HG03095 (cell line): ENCODE data around the gene ORC5.
A peak's percentile ranks its signal among the peaks of the same experiment; 100 is the strongest.
"Not testable (repeated sequence)": the region's sequence is repeated elsewhere in the genome, so short reads cannot be mapped to it uniquely, and the experiment has no call there.

Experiments used
- ATAC-seq: cut with Tn5 transposase; IDR thresholded peaks from one replicate; pipeline ENCODE4 v1.9.1; 2021; ENCODE audit warnings: moderate library complexity; ENCODE audit not compliant: unreplicated experiment

Gene ORC5

DNA sequence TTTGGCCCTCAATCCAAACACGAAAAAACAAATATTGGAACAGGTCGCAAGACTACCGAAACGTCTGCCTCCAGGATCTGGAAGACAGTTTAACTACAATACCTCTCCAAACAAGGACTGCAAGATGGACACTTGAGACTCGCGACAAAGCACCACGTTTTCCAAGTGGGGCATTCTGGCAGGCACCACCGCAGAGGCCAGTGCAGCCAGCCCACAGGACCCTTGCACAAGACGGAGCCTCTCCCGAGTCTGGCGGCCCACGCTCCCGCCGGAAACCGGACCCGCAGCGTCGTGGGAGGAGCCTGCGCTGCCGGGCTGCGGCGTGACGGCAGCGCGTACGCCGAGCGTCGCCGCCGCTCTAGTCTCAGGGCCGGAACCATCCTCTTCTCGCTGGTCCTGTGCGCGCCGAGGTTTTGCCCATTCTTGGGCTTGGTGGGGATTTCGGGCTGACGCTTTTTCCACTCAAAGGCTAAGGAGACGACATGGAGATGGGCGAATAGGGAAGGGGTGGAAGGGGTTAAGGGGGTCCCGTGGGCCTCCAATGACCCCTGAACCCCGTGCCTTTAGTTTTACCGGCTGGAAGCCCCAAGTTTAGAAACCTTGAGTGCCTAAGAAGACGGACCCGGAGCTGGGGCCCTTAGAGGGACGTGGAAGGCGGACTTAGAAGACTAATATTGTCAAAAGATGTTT is at the start of gene ORC5:
ORC5 (minus strand) TSS at position 283 of the 690 bp plus-strand sequence; CDS start at position 174, 109 bp downstream.
- ATAC-seq, result peak; percentile 100

DNA sequence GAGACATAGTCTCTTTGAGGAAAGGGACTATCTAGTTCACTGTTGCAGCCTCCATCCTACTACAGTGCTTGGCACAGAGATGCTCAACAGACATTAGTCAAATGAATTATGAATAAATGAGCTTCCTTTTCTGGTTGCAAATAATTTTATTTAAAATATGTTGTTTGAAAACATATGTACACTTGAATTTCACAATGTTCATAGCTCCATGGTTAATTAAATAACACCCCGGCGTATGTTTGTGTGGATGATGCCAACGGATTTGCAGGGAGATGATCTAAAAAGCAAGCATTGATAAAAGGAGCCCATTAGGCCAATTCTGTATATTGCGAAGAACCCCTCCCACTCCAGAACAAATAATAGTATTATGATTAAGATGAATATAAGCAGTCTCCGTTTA is 47.8 kb upstream of the ORC5 start:
- no peak for ATAC-seq

DNA sequence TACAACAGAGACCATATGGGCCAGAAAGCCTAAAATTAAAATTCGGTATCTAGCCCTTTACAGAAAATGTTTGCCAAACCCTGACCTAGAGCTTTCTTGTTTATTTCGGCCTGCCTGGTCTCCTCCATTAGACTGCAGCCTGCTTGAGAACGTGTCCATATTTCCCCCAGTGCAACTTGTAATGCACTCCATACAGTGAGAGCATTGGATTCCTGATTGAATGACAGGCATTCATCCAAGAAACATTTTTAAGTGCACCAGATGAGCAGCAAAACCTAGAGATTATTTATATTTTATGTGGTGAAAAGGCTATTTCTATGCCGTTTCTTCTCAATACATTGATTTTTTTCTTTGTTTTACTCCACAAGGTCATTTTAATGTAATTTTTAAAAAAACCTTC is 47.4 kb upstream of the ORC5 start:
- ATAC-seq, result no peak

DNA sequence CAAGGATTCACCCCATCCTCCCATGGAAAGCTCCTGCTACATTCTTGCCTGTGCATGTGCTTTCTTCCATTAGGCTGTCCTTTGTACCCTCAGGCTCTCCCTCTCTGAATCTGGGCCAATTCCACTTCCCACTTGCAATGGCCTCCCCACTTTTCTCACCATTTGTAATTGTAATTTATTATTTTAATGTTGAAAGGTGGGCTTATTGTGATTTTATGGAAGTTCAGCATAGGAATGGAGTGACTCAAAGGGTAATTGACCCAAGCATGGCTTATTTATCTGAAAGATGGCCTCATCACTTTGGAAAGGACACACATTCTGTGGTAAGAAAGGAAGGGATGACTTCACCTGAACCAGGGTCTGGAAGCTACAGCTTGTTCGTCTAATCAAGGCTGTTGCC is 46.9 kb upstream of the ORC5 start:
- no peak for ATAC-seq

DNA sequence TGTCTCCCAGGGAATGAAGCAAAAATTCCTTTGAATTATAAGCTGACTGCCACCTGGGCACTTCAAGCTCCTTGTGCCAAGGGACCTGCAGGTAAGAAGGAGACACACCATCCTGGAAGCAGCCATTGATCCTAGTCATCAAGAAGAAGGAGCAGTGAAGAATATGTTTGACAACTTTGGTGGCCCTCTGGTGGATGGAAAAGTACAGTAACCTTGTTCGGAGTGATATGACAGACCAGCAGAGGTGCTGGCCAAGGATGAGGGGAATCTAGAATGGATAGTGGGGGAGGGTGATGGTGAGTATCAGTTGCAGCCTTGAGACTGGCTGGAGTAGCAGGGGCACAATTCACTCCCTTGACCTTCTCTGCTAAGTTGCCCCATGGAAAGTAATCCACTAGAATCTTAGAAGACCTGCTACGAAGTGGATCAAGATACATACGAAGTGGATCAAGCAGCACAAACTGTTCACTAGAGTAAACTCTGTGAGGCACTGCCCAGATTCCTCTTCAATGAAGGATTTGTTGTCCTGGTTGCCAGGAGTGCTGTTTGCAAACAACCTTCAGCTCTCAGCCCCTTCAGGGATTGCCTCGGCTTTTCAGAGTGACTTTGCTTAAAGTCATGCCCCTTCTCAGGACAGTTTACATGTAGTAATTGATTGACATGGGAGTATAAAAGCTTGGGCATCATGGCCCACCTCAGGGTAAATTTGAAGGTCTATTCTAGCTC is 44.8 kb upstream of the ORC5 start:
- ATAC-seq, result no peak

DNA sequence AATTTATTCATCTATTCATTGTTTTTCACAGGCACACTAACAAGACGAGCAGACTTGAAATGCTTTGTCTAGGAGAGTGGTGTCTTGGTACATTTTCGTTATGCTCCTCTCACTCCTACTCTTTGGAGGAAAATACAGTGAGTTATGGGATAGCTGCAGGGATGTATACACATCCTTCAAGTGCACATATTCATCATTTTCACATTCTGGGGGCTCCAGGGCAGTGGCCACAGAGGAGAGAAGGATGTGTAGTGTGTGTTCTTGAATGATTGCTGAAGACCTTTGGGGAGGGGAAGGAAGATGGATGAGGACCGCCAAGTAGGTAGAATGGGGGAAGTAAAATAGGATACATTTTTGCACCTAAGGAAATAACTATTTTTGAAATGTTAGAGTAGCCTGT is 34.8 kb upstream of the ORC5 start:
- ATAC-seq, result no peak

DNA sequence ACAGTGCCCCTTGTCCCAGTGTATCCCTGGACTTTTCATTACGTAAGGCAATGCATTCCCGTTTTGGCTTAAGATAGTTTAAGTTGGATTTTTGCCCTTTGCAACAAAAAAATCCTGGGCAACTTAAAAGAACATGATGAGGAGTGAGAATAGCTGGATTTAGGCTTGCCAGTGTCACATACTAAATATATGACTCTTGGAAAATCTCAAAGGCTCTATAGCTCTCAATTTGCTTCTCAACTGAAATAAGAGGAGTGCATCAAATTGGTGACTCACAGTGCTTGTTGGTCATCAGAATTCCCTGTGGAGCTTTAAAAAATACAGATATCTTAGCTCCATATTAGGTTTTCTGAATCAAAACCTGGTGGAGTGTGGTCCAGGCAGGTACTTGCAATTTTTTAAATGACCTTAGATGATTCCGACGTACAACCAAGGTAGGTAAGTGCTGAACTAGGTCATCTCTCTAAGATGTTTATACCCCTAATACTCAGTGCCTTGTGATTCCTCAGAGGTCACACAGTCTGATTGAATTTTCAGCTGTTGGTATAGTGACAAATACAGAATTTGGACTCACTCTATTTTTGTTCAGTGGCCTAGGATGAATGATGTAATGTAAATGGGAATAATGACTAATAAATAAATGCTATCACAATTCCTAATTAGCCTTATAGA is 33.9 kb upstream of the ORC5 start:
- no peak for ATAC-seq

DNA sequence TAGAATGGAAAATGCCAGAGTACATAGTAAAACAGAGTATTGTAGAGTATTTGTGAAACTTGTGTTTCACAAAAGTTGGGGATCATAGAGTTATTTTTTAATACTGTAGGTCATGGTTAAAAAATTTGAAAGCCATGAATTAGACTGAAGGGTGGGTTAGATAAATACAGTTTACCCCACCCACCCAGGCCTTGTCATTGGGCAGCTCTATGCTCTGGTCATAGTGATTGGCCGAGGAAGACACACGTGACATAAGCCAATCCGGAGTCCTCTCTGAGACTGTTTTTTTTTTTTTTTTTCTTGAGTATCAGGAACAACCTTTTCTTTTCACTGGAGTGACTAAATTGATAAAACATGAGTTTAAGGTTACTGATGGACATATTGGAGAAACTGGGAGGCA is 33.3 kb upstream of the ORC5 start:
- ATAC-seq, result no peak

DNA sequence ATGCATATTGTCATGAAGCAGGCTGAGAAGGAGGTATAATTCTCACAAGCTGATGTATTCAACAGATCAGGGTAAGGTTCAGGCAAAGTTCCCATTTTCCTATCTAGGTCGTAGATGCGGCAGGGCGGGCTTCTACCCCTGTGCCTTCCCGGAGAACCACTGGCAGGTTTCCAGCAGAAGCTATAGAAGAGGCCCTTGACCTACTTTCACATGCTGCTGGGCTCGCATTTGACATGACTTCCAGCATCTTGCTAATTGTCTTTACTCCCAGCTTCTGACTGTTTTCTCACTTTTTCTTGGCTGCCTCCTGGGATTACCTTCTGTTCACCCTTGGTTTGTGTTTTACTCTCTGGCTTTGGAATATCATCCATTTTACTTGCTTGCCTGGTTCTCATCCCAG is 32.6 kb upstream of the ORC5 start:
- ATAC-seq, result no peak

DNA sequence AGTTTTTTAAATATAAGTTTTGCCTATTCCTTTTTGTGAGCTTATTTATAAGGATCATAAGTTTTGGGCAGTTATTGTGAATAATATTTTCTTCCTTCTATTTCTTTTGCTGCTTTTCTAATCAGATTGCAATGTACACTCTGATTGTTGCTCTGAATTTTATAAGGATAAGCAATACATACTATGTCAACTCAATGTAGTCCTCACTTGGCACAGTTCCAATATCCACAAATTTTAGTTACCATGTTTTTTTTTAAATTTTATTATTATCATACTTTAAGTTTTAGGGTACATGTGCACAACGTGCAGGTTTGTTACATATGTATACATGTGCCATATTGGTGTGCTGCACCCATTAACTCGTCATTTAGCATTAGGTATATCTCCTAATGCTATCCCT is 27.2 kb upstream of the ORC5 start:
- ATAC-seq, result not testable (repeated sequence)

DNA sequence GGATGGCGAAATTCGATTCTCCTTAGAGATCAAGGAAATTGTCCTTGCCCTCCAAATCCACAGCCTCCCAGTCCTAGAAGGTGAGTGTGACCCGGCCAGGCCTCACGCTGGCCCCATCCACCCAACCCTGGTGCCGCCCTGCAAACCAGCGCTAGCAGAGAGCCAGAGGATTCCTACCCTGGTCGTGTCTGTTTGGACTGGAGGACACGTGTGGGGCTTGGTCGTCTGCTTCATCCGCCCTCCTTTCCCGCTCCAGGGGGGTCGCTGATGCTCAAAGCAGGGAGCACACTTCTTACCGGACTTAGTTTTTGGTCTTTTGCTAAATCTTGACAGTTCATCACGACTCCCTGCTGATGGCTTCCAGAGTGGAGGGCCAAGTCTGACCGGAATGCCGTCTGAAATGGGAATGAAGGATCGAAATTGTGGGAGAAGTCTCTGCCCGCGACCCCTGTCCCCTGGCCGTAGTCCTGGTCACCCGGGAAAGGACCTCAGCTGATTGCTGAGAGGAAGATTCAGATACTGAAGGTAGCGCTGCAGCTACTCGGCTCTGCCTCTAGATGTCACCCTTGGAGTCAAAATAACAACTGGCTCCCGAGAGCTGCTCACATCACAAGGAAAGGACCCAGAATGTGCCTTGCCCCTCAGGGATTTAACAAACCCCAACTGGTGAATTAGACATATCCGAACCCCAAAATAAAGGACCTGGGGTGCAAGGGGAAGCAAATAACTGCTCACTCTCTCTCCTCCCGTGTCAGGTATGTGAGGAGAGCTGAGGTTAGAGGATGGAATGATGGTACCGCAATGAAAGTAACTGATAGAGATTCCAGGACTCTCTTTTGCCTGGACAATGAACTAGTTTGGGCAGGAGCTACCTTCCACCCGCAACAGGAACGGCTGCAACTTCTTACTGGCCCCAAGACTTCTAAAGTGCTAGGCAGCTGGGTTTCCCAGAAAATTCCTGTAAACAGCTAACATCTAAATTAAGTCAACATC is 23.5 kb upstream of the ORC5 start:
- peak; percentile 93 for ATAC-seq

DNA sequence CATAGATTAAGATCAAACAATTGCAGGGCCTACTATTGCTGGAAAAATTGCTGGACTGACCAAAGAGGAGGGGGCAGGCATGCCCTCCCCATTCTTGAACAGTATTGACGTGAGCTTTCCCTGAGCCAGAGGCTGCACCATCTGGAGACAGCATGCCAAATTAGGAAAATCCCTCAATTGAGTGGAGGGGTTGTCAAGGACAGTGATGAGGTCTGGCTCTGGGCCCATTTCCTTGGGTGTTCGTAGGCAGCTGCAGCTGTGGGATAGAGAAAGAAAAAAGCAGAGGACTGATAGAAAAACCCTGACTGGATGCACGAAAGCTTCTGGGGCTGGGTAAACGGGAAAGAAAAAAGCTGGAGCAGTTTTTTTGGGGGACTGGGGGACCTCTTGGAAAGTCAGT is 22.8 kb upstream of the ORC5 start:
- no peak for ATAC-seq

DNA sequence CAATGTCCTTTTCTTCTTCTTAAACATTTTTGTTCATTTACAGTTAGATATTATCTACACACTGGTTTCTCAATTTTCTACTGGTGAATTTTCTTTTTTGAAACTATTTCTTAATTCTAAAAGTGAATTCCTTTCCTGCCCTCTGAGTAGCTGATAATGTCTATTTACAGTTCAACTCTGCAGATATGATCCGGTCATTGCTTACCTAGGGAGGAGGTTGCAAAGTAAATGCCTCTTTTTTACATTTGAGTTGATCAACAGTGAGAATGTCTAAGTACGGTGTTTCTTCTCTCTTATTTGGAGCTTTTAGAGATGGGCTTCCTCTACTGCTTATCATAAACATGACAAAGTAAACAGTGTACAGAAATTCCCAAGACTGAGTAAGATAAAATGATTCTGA is 20.6 kb upstream of the ORC5 start:
- ATAC-seq, result no peak

DNA sequence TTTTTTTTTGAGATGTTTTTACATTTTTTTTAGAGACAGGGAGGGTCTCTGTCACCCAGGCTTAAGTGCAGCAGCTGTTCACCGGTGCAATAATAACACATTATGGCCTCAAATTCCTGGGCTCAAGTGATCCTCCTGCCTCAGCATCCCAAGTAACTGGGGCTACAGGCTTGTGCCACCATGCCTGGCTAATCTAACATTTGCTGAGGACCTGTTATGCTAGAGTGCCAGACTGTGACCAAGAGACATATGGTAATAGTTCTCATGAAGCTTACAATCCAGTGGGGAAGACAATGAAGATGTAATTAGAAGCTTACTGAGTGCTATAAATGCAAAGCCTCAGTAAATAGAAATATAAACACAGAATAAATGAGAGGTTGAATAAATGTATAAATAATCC is 17.6 kb upstream of the ORC5 start:
- ATAC-seq, result no peak

DNA sequence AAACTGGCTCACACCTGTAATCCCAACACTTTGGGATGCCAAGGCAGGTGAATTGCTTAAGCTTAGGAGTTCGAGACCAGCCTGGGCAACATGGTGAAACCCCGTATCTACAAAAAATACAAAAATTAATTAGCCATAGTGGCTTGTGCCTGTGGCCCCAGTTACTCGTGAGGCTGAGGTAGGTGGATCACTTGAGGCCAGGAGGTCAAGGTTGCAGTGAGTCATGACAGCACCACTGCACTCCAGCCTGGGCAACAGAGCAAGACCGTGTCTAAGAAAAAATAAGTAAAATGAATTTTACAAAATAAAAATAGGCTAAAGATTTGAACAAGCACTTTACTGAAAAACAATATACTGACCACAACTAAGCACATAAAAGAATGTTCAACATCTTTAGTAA is 9.8 kb upstream of the ORC5 start:
- no peak for ATAC-seq

DNA sequence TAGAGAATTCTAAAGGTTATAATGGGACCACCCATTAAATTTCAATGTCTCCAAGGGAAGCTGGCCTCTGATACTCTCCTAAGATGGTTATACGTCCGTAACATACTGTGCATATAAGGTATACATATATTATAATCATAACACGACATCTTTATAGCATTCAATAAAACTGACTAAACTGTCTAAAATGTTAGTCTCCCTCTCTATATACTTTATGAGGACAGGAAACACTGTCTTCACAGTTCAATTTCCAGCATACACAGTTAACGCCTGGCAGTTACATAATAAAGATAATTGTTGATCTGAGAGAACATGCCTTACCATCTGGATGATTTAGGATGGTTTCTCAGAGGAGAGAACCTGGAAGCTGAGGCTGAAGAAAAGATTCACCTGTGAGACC is 1.2 kb upstream of the ORC5 start:
- ATAC-seq, result no peak

DNA sequence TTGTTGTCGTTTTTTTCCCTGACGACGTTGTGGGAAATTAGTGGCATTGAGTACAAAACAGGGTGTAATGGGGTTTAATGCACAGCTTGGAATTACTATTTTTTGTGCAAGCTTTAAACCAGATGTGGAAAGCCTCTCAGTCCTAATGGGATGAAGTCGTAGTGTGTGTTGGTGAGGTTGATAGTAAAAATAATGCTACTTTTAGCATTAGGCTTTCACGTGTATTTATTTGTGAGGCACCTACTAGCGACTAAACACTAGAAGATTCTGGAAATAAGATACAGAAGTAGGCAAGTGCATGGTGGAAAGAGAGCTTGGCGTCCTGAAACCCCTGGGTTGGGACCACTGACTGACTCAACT is 588 bp upstream of the ORC5 start:
- ATAC-seq, result no peak

DNA sequence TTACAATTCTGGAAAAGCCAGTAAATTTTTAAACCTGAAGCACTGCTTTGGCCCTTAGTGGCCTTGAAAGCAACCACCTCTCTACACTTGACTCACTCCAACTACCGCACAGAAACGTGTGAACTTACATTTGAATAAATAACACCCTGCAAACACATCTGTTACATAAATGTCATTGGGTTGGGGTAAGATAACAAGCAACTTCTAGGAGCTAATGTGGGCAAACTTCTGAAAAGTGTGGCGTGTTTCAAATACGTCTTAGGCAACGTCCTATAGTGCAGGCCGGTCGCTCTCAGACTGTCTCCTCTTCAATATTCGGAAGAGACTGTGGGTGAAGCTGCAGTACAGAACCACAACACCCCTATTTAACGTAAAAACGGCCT is 474 bp downstream of the ORC5 start:
- ATAC-seq, result peak; percentile 25

DNA sequence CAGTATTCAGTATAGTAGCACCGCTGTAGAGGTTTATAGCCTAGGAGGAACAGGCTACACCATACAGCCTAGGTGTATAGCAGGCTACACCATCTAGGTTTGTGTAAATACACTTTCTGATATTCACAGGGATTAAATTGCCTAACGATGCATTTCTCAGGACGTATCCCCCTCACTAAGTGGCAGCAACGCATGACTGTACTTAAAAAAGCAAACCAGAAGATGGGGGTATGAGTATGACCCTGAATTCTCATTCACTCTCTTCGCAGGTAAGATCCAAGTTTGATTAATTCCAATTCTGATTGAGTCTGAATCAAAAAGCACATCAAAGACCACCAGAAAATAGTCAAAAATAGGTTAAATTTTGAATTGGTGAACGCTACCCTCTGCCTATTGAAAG is 972 bp downstream of the ORC5 start:
- ATAC-seq, result no peak

DNA sequence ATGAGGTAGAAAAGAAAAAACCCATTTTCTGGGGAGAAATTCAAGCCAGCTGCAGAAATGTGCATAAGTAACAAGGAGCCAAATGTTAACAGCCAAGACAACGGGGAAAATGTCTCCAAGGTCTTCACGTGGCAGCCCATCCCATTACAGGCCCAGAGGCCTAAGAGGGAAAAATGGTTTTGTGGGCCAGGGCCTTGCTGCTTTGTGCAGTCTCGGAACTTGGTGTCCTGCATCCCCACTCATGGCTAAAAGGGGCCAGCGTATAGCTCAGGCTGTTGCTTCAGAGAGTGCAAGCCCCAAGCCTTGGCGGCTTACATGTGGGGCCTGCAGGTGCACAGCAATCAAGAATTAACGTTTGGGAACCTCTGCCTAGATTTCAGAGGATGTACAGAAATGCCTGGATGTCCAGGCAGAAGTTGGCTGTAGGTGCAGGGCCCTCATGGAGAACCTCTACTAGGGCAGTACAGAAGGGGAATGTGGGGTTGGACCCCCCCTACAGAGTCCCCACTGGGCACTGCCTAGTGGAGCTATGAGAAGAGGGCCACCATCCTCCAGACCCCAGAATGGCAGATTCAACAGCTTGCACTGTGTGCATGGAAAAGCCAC is 9.0 kb downstream of the ORC5 start:
- no peak for ATAC-seq

DNA sequence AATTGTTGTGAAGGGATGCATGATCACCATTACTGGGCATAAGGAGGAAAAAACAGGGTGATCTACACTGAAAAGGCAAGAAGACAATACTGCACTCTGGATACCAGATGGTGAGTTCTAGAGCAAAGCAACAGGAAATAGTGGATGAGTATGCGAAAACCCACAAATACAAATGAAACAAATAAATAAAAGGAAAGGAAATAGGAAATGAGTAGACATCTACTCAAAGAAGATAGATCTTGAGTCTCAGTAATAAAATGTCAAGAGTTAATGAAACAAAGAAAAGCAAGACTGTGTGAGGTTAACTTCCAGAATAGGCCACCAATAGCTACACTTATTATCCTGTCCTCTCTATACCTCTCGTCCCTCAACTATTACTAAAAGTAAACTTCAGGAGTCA is 11.7 kb downstream of the ORC5 start:
- ATAC-seq, result no peak
